GM12801 (cell line): Measurements from ENCODE around the gene SLC9B2.

Experiments
- CTCF ChIP-seq: IDR thresholded peaks from one replicate; pipeline ENCODE4 v1.5.1; 2011; ENCODE audit warnings: control low read depth; ENCODE audit not compliant: insufficient read length; ENCODE audit errors: extremely low read depth

Gene SLC9B2

GRCh38 chr4:103029300-103029699, 47.3 kb downstream of the SLC9B2 start:
- no peak for TF ChIP-seq CTCF

- no peak for TF ChIP-seq CTCF
Measured at GRCh38 chr4:103026868-103027267, 49.7 kb downstream of the SLC9B2 start.

- no peak for TF ChIP-seq CTCF
Measured at GRCh38 chr4:103024996-103025395, 51.6 kb downstream of the SLC9B2 start.

GRCh38 chr4:103021120-103021519, 55.4 kb downstream of the SLC9B2 start:
- no peak for TF ChIP-seq CTCF

- TF ChIP-seq CTCF: no peak
Measured at GRCh38 chr4:103019308-103020124, 57.0 kb downstream of the SLC9B2 start, which contains the start of gene SLC9B1. SLC9B1 (minus strand) TSS chr4:103019705; CDS start chr4:102991711, 27,994 bp downstream.

- TF ChIP-seq CTCF: no peak
Measured at GRCh38 chr4:103018391-103019307, 57.9 kb downstream of the SLC9B2 start.

- no peak for TF ChIP-seq CTCF
Measured at GRCh38 chr4:103012551-103012950, 64.0 kb downstream of the SLC9B2 start.
